ENCODE results near the gene DYNLT3. TPM values are rescaled to one million over a fixed set of nuclear protein-coding genes. Genes with fewer than 3 reads are reported as not detected.

The DYNLT3 gene
- total RNA-seq, 1 donor: 8.1 TPM

Small RNA genes within 50 kb of the gene (small RNA-seq; reads per million reads assigned to genes)
- gene RNU6-49P: not detected

Other genes with a start within 250 kb of the DYNLT3 start
- 1.6 TPM for gene XK, start 161.8 kb downstream of the DYNLT3 start, total RNA-seq
- gene CYBB, start 67.5 kb downstream of the DYNLT3 start, total RNA-seq: 2.7 TPM
- not detected for gene SYTL5, start 159.0 kb upstream of the DYNLT3 start, total RNA-seq

All from hematopoietic multipotent progenitor cell (in vitro differentiated cells).